KBM-7 (cell line): Measurements from ENCODE around the gene ELOVL1.

Experiments
- DNase-seq: peaks from one replicate; pipeline ENCODE4 v3.0.0-alpha.2; 2015
- in situ Hi-C: fragments of 300-500 bp; cut with MboI; formaldehyde crosslinking; loops from 2 replicates; pipeline ENCODE4 v1.14.3; 2020; ENCODE audit warnings: low sequenced_read_pairs, low pct_unique_long_range_greater_than_20kb, mixed read lengths

ELOVL1 gene

DNA sequence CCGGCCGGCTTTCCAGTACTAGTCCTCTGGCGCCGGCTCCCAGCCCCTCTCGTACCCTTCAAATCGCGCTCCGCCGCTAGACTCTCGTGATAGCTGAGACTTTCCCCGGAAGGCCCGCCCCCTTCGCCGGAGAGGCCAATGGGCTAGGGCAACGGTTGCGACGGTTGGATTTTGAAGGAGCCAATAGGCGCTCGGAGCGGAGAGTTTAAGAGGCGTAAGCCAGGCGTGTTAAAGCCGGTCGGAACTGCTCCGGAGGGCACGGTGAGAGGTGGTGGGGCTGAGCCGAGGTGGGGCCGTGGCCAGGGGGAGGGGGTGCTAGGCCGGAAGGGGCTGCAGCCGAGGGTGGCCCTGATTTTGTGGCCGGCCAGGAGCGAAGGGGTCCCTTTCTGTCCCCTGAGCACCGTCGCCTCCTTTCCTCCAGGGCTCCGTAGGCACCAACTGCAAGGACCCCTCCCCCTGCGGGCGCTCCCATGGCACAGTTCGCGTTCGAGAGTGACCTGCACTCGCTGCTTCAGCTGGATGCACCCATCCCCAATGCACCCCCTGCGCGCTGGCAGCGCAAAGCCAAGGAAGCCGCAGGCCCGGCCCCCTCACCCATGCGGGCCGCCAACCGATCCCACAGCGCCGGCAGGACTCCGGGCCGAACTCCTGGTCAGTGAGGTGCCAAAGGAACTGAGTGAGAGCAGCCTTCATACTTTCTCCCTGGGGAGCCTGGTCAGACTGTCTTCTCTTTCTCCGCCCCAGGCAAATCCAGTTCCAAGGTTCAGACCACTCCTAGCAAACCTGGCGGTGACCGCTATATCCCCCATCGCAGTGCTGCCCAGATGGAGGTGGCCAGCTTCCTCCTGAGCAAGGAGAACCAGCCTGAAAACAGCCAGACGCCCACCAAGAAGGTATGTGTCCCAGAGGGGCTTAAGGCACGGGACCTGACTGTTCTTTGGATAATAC lies 8.8 kb downstream of the ELOVL1 start, which contains the start of gene CDC20:
Gene CDC20, plus strand, starts transcription at position 236 of the 948 bp plus-strand sequence. Its CDS starts 235 bp downstream, at position 471.
- in situ Hi-C loops: no loop called here

DNA sequence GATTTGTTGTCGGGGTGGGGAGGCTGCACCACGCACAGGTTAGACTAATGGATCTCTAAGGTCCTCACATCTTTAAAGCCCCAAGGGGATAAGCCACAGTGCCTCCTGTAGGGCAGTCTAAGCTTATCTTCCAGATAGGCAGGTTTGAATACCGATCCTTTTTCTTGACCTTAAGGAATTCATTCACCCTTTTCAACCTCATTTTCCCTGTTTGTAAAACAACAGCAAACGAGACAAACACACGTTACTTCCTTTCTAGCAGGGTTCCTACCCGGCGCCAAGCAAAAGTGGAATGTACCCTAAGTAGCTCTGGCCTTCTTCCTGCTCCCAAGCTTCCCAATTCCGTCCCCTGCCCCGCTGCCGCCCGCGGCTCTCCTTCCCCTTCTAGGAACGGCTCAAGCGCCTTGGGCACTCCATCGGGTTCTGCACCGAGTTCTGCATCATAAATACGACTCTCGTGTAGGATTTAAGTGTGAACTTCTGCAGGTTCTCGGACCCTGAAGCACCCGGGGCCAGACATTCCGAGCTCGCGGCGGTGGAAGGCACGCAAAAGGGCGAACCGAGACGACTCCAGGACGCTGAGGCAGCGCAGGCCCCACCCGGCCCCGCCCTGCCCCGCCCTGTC lies 9.6 kb downstream of the ELOVL1 start:
- in situ Hi-C loops: no loop called here
- DNase-seq: peak; percentile 76

More for the DNA sequence above, 8.8 kb downstream of the ELOVL1 start, which contains the start of gene CDC20:
- DNase-seq: peak; percentile 97

DNA sequence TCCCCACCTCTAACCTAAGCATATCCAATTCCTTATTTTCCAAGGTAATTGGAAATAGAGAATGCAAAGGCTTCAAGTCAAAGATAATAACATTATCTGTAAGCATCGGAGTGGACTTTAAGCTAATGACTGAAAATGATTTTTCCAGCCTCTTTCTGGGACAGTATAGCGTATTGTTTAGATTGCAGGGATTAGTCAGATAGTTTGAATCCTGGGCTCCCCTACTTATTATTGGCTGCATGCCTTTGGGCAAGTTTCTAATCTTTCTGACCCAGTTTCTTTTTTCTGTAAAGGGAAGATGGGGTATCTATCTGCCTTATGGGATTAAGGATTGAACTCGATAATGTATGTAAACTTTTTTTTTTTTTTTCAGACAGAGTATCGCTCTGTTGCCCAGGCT lies 10.6 kb downstream of the ELOVL1 start:
- in situ Hi-C loops: no loop called here
- no peak for DNase-seq

DNA sequence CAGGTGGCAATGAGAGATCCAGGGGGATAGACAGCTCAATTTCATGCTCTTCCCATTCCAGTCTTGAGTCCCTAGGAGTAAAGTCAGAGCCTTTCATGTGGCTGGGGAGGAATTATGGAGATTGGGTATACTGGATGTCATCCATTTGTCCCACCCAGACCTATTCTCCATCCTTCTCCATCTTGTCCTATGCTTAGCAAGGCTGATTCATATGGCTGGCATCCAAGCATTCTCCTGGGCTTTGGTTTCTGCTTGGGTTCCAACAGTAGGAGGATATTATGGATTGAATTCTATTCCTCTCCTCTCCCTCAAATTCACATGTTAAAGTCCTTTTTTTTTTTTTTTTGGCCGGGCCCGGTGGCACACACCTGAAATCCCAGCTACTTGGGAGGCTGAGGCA lies 12.9 kb downstream of the ELOVL1 start:
- no peak for DNase-seq
- in situ Hi-C loops: no loop called here

DNA sequence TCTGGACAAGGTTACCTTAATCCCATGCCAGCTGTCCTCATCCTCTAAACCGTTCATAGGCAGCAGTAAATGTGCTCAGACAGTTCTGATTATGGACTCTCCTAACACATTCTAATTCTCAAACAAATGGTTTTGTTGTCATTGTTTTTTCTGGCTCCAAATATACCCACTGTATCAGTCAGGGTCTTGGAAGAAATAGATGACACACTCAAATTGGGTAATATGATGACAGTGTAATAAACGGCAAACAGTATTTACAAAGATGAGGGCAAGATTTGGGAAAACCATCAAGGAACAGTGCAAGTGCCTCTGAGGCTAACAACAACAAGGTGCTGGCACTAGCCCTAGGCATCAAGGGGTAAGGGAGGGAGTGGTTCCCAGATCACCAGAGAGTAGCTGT lies 13.3 kb downstream of the ELOVL1 start:
- in situ Hi-C loops: no loop called here
- DNase-seq: no peak

DNA sequence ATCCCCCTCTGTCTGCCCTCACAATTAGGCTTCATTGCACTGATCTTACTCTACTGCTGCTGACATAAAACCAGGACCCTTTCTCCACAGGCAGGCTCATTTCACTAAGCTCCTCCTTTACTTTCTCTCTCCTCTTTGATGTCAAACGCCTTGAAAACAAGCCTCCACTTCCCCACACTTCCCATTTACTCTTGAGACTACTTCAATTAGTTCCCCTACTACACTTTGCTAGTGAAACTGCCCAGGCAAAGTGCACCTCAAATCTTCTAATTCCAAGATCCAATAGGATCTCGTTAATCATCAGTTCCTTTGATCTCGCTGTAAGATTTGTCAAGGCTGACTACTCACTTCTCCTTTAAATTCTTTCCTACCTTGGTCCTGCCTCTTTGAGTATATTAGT lies 14.9 kb downstream of the ELOVL1 start:
- in situ Hi-C loops: no loop called here
- no peak for DNase-seq

DNA sequence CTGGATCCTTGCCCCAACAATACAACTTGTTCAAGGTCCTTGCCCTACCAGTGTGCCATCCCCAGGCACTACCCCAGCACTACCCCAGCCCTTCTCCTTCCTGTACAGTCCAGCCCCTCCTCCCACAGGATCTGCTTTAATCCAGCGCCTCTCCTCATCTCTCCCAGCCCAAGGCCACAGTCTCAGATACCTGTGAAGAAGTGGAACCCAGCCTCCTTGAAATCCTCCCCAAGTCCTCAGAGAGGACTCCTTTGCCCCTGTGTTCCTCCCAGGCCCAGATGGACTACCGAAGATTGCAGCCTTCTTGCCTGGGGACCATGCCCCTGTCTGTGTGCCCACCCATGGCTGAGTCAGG lies 15.5 kb downstream of the ELOVL1 start:
- in situ Hi-C loops: no loop called here
- DNase-seq: no peak

DNA sequence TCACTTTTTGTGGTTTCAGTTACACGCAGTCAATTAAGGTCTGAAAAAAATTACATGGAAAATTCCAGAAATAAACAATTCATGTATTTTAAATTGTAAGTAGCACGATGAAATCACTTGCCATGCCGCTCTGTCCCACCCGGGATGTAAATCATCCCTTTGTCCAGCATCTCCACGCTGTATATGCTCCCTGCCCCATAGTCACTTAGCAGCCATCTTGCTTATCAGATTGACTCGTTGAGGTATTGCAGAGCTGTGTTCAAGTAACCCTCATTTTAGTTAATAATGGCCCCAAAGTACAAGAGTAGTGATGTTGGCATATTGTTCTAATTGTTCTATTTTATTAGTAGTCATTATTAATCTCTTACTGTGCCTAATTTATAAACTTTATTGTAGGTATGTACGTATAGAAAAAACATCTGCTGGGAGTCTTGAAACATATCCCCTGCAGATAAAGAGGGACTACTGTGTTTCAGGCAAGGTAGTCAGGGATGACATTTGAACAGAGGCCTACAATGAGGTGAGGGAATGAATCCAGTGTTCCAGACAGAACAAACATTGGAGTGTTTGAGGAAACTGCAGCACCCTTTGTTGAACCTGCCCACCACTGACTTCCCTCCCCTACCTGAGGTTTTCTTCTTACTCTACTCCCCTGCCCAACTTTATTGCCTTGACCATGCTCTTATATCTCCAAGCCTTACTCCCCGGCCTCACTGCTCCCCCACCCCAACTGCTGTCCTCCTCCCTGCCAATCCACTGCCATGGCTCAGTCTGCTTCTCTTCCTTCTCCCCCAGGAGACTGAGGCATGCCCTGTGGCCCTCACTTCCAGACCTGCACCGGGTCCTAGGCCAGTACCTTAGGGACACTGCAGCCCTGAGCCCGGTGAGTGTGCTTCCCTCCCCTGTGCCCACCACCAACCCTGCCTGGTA lies 16.1 kb downstream of the ELOVL1 start:
- in situ Hi-C loops: no loop called here

DNA sequence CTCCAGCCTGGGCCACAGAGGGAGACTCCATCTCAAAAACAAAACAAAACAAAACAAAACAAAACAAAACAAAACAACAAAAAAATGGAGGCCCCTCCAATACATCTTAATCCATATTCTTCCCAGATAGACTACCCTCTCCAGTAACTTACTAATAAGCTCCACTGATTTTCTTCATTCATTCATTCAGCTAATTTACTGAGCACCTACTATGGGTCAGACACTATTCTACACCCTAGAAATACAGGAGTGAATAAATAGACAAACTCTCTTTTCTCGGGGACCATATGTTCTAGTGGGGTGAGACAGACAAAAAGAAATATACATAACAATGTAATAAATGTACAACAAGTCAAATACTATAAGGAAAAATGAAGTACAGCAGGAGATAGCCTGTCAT lies 16.8 kb downstream of the ELOVL1 start:
- in situ Hi-C loops: no loop called here
- DNase-seq: no peak

More for the DNA sequence above, 16.1 kb downstream of the ELOVL1 start:
- no peak for DNase-seq

DNA sequence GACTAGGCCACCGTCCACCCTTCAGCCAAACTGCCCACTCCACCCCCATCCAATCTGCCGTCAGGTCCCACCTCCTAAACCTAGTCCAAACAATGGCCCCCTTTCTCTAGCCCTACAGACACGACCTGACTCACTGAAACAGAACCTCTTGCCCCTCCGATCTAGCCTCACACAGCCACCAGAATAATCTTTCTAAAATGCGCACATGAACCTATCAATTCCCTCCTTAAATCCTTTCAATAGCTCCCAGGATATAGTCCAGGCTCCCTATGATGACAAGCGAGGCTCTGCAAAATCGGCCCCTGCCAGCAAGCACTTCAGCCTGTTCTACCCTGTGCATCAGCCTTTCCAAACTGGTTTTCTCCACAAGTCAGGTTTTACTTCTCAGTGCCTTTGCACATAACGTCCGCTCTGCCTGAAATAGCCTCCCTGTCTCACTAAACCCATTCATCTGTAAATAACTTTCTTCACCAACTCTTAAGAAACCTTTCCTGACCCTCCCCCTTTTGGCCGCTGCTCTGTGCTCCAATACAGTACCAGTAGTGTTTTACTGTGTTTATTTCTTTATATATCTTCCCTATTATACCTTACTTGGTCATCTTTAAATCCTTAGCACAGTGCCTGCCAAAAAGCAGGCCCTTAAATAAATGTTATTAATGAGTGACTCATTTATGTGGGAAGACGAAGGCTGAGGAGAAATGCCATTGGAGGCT lies 18.1 kb downstream of the ELOVL1 start:
- in situ Hi-C loops: no loop called here
- DNase-seq: no peak

DNA sequence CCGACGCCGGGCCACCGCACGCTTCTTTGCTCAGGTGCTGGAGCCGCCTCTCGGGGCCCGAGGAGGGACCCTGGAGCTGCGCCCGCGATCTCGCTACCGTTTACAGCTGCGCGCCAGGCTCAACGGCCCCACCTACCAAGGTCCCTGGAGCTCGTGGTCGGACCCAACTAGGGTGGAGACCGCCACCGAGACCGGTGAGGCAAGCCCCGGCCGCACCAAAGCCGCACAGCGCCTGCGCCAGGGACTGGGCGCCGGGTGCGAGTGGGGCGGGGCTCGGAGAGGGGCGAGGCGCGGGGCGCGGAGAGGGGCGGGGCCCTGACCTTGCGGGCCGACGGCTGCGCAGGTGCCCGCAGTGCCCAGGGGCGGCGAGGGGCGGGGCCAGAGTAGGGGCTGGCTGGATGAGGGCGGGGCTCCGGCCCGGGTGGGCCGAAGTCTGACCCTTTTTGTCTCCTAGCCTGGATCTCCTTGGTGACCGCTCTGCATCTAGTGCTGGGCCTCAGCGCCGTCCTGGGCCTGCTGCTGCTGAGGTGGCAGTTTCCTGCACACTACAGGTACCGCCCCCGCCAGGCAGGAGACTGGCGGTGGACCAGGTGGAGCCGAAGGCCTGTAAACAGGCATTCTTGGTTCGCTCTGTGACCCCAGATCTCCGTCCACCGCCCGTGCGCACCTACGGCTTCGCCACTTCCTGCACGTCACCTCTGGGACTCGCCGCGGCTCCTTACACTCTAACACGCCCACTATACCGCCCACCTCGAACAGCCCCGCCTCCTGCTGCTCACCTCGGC lies 18.8 kb downstream of the ELOVL1 start:
- no peak for DNase-seq
- in situ Hi-C loops: no loop called here

DNA sequence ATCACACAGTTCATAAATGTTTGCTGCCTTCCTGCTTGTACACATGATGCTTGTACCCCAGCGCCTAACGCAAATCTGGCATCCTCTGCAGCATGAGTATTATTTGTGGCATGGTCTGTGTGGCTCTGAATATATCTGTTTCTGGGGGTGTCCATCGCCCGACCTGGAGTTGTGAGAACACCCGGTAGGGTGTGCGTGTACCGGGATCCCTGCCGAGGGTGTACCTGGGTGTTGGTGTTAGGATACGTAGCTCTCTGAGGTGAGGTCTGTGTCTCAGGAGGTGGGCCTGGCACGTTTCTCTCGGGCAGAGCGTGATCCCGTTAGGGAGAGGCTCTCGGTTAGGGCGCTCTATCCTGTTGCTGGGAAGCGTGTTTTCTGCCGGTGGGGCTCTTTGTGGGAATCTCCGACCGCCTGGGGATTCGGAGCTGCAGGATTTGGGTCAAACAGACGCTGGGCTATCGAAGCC lies 19.4 kb downstream of the ELOVL1 start:
- in situ Hi-C loops: no loop called here

DNA sequence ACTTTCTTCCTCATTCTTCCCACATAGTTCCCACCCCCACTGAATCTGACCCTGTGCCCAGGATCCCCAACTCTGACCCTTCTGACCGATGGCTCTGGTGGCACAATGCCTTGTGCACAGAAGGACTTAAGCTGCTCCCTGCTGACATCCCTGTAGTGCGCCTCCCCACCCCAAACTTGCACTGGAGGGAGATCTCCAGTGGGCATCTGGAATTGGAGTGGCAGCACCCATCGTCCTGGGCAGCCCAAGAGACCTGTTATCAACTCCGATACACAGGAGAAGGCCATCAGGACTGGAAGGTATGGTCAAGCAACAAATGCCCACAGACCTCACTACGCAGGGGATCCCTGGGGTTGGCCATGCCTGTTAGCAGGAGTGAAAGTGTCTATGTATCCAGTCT lies 21.2 kb downstream of the ELOVL1 start:
- in situ Hi-C loops: no loop called here
- DNase-seq: no peak

More for the DNA sequence above, 19.4 kb downstream of the ELOVL1 start:
- no peak for DNase-seq

DNA sequence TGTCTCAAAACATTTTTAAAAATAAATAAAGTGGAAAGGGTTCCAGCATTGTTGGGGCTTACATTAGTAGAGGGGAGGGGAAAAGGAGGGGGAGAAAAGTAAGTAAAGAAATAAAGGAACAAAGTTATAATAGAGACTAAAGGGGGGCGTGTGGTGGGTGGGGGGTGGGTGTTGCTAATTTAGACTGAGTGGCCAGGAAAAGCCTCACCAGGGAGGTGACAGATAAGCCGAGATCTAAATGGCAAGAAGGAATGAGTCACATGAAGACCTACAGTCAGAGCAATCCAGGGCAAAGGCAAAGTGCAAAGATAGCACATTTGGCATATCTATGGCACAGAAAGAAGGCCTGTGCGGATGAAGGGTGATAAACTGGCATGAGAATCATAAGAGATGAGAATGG lies 22.7 kb downstream of the ELOVL1 start:
- in situ Hi-C loops: no loop called here
- no peak for DNase-seq

DNA sequence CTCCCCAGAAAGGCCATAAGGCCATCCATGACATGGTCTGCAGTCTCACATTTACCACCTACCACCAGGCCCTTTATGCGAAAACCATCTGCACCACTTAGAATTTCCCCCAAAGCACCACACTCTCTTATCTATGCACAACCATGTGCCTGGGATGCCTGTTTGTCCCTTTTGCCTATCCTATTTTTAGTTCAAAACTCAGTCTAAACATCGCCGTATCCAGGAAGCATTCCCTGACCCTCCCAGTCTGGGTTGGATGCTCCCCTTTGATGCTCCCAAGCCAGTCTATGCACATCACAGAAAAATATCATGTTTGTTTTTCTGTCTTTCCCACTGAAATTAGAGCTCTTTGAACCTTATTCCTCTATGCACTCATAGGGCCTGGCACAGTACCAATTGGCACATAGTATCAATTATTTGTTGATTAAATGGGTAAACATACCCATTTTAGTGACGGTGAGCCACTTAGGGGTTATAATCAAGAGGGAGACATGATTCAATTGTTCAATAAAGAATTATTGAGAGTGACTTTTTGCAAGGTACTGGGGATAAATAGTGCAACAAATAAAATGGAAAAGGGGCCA lies 23.5 kb downstream of the ELOVL1 start:
- in situ Hi-C loops: no loop called here
- DNase-seq: no peak

DNA sequence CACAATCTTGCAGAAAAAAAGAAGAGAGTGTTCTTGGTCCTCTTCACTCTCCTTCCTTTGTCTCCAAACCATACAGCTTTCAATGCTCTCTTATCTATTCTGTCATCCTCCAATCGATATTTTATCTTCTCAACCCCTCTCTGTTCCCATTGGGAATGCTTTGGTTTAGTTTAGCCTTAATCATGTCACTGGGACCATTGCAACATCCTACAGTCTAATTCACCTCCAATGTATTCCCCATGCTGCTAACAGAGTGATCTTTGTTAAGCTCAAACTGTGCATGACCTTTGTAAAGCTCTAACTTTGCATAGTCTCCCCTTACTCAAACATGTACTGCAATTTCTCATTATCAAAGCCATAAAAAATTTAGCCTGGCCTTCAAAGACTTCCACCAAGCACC lies 27.3 kb downstream of the ELOVL1 start:
- no peak for DNase-seq
- in situ Hi-C loops: no loop called here

DNA sequence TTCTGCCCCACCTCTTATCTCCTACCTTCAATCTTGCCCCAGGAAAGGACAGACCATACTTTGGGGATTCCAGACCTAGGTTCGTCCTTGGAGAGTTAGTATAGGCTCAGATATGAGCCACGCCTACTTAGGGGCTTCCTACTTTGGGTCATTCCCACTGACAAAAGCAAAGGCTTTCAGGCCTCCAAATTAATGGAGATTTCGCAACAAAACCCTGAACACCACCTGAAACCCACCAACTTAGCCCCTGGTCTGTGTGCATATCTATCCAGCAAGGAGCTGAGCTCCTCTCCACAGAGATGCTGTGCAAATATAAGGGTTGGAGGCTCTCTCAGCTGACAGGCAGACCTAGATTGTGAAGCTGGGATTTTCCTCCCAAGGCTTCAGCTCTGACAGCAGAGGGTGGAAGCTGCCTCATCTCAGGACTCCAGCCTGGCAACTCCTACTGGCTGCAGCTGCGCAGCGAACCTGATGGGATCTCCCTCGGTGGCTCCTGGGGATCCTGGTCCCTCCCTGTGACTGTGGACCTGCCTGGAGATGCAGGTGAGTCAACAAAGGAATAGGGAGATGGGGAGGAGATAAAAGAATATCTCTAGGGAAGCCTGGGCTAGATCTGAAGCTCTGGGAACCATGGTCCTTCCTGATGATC lies 28.1 kb downstream of the ELOVL1 start:
- in situ Hi-C loops: no loop called here
- DNase-seq: no peak
